ENCODE results near the gene USP40. TPM values are rescaled to one million over a fixed set of nuclear protein-coding genes. Genes with fewer than 3 reads are reported as not detected.

Gene USP40
- total and polyA plus RNA-seq, 4 experiments from 2014 or later = 4.4 to 21.6 (median 11.7) TPM

- no peaks in the 10 kb centered on the region for H3K36me3 ChIP-seq (ENCODE audit: insufficient read depth, low read length)
- CTCF ChIA-PET (ENCODE audit: partially characterized antibody) = no interaction called here
- peaks cover 26 to 68% of the 10 kb centered on the region in 2 donors for H3K36me3 Mint-ChIP-seq
- H3K4me1 ChIP-seq (ENCODE audit: insufficient read depth, low read length) = no peaks in the 10 kb centered on the region
- H3K27ac ChIP-seq (ENCODE audit: low read depth, low read length) = no peak overlapping the region
- no peaks in the 10 kb centered on the region for H3K9me3 ChIP-seq (ENCODE audit: control insufficient read depth in 1 of 2, low read length in 2 of 2)
- POLR2A ChIA-PET (ENCODE audit: partially characterized antibody) = no interaction called here
- H3K27me3 Mint-ChIP-seq = no peaks in the 10 kb centered on the region
- no peaks in the 10 kb centered on the region for H3K4me1 Mint-ChIP-seq
- no peaks in the 10 kb centered on the region for H3K27me3 ChIP-seq (ENCODE audit: insufficient read depth, low read length)
- no peaks in the 10 kb centered on the region for H3K9me3 Mint-ChIP-seq
- intact Hi-C loops (cut with micrococcal nuclease) = no loop called here
- H3K27ac Mint-ChIP-seq = no peak overlapping the region
- no peak overlapping the region for H3K4me3 Mint-ChIP-seq
- H3K4me3 ChIP-seq (ENCODE audit: low read length in 2 of 2) = no peak overlapping the region
- no peak for DNase-seq
These were observed 78.7 kb downstream of the USP40 start for GRCh38 chr2:233487748-233488345.

GRCh38 chr2:233486778-233487552, 79.6 kb downstream of the USP40 start:
- CTCF ChIA-PET (ENCODE audit: partially characterized antibody) = no interaction called here
- Histone ChIP-seq H3K27me3 (ENCODE audit: insufficient read depth, low read length) (no peaks in the 10 kb centered on the region), H3K4me3 (ENCODE audit: low read length in 2 of 2) (no peak overlapping the region), H3K4me1 (ENCODE audit: insufficient read depth, low read length) (no peaks in the 10 kb centered on the region), H3K9me3 (ENCODE audit: control insufficient read depth in 1 of 2, low read length in 2 of 2) (no peaks in the 10 kb centered on the region), H3K27ac (ENCODE audit: low read depth, low read length) (no peak overlapping the region), H3K36me3 (ENCODE audit: insufficient read depth, low read length) (no peaks in the 10 kb centered on the region)
- H3K27me3 Mint-ChIP-seq = no peaks in the 10 kb centered on the region
- no peak for DNase-seq
- intact Hi-C loops (cut with micrococcal nuclease) = no loop called here
- H3K27ac Mint-ChIP-seq = no peak overlapping the region
- no peaks in the 10 kb centered on the region for H3K4me1 Mint-ChIP-seq
- no peak overlapping the region for H3K4me3 Mint-ChIP-seq
- no peaks in the 10 kb centered on the region for H3K9me3 Mint-ChIP-seq
- POLR2A ChIA-PET (ENCODE audit: partially characterized antibody) = no interaction called here
- H3K36me3 Mint-ChIP-seq = peaks cover 23 to 67% of the 10 kb centered on the region in 2 donors

GRCh38 chr2:233486357-233486756, 80.2 kb downstream of the USP40 start:
- H3K36me3 Mint-ChIP-seq = peaks cover 19 to 65% of the 10 kb centered on the region in 2 donors
- Histone ChIP-seq H3K36me3 (ENCODE audit: insufficient read depth, low read length) (no peaks in the 10 kb centered on the region), H3K27me3 (ENCODE audit: insufficient read depth, low read length) (no peaks in the 10 kb centered on the region), H3K27ac (ENCODE audit: low read depth, low read length) (no peak overlapping the region), H3K4me1 (ENCODE audit: insufficient read depth, low read length) (no peaks in the 10 kb centered on the region), H3K4me3 (ENCODE audit: low read length in 2 of 2) (no peak overlapping the region), H3K9me3 (ENCODE audit: control insufficient read depth in 1 of 2, low read length in 2 of 2) (no peaks in the 10 kb centered on the region)
- ChIA-PET CTCF (ENCODE audit: partially characterized antibody) (no interaction called here), POLR2A (ENCODE audit: partially characterized antibody) (no interaction called here)
- intact Hi-C loops (cut with micrococcal nuclease) = no loop called here
- H3K27ac Mint-ChIP-seq = peak overlapping the region in 1 of 7 donors; percentile 73
- H3K9me3 Mint-ChIP-seq = no peaks in the 10 kb centered on the region
- no peaks in the 10 kb centered on the region for H3K4me1 Mint-ChIP-seq
- H3K27me3 Mint-ChIP-seq = no peaks in the 10 kb centered on the region
- H3K4me3 Mint-ChIP-seq = no peak overlapping the region
- DNase-seq = no peak

- H3K36me3 Mint-ChIP-seq = peaks cover 14 to 64% of the 10 kb centered on the region in 2 donors
- H3K27me3 Mint-ChIP-seq = no peaks in the 10 kb centered on the region
- peak overlapping the region in 1 of 7 donors; percentile 43 for H3K27ac Mint-ChIP-seq
- DNase-seq = no peak
- H3K4me3 ChIP-seq (ENCODE audit: low read length in 2 of 2) = no peak overlapping the region
- ChIA-PET POLR2A (ENCODE audit: partially characterized antibody) (no interaction called here), CTCF (ENCODE audit: partially characterized antibody) (no interaction called here)
- no peaks in the 10 kb centered on the region for H3K27me3 ChIP-seq (ENCODE audit: insufficient read depth, low read length)
- no peaks in the 10 kb centered on the region for H3K36me3 ChIP-seq (ENCODE audit: insufficient read depth, low read length)
- no peak overlapping the region for H3K27ac ChIP-seq (ENCODE audit: low read depth, low read length)
- no peaks in the 10 kb centered on the region for H3K9me3 Mint-ChIP-seq
- H3K4me1 Mint-ChIP-seq = no peaks in the 10 kb centered on the region
- no peaks in the 10 kb centered on the region for H3K9me3 ChIP-seq (ENCODE audit: control insufficient read depth in 1 of 2, low read length in 2 of 2)
- no peak overlapping the region for H3K4me3 Mint-ChIP-seq
- intact Hi-C loops (cut with micrococcal nuclease) = no loop called here
- H3K4me1 ChIP-seq (ENCODE audit: insufficient read depth, low read length) = no peaks in the 10 kb centered on the region
These were observed 80.9 kb downstream of the USP40 start for GRCh38 chr2:233485726-233486125.

GRCh38 chr2:233482616-233483015, 84.0 kb downstream of the USP40 start:
- no peaks in the 10 kb centered on the region for H3K4me1 Mint-ChIP-seq
- DNase-seq = no peak
- H3K9me3 ChIP-seq (ENCODE audit: control insufficient read depth in 1 of 2, low read length in 2 of 2) = no peaks in the 10 kb centered on the region
- intact Hi-C loops (cut with micrococcal nuclease) = no loop called here
- ChIA-PET POLR2A (ENCODE audit: partially characterized antibody) (interaction anchor here (0.7 kb wide), 1 partner anchor 1054 kb away, joined by 3 read pairs; no protein-coding TSS in a partner anchor), CTCF (ENCODE audit: partially characterized antibody) (no interaction called here)
- no peaks in the 10 kb centered on the region for H3K36me3 ChIP-seq (ENCODE audit: insufficient read depth, low read length)
- peak overlapping the region in 1 of 7 donors; percentile 57 for H3K27ac Mint-ChIP-seq
- H3K9me3 Mint-ChIP-seq = no peaks in the 10 kb centered on the region
- H3K27me3 Mint-ChIP-seq = no peaks in the 10 kb centered on the region
- peaks cover 6 to 43% of the 10 kb centered on the region in 2 donors for H3K36me3 Mint-ChIP-seq
- no peak overlapping the region for H3K4me3 Mint-ChIP-seq
- H3K4me3 ChIP-seq (ENCODE audit: low read length in 2 of 2) = no peak overlapping the region
- no peaks in the 10 kb centered on the region for H3K27me3 ChIP-seq (ENCODE audit: insufficient read depth, low read length)
- H3K4me1 ChIP-seq (ENCODE audit: insufficient read depth, low read length) = no peaks in the 10 kb centered on the region
- H3K27ac ChIP-seq (ENCODE audit: low read depth, low read length) = no peak overlapping the region

GRCh38 chr2:233481368-233482142, 85.0 kb downstream of the USP40 start:
- DNase-seq = no peak
- no peaks in the 10 kb centered on the region for H3K27me3 ChIP-seq (ENCODE audit: insufficient read depth, low read length)
- Mint-ChIP-seq H3K4me1 (no peaks in the 10 kb centered on the region), H3K27me3 (no peaks in the 10 kb centered on the region), H3K36me3 (peaks cover 6 to 41% of the 10 kb centered on the region in 2 donors), H3K27ac (peak overlapping the region in 3 of 7 donors; percentile 41 to 61 (median 45)), H3K9me3 (no peaks in the 10 kb centered on the region), H3K4me3 (no peak overlapping the region)
- no peak overlapping the region for H3K4me3 ChIP-seq (ENCODE audit: low read length in 2 of 2)
- H3K36me3 ChIP-seq (ENCODE audit: insufficient read depth, low read length) = no peaks in the 10 kb centered on the region
- H3K9me3 ChIP-seq (ENCODE audit: control insufficient read depth in 1 of 2, low read length in 2 of 2) = no peaks in the 10 kb centered on the region
- POLR2A ChIA-PET (ENCODE audit: partially characterized antibody) = no interaction called here
- H3K27ac ChIP-seq (ENCODE audit: low read depth, low read length) = no peak overlapping the region
- H3K4me1 ChIP-seq (ENCODE audit: insufficient read depth, low read length) = no peaks in the 10 kb centered on the region
- CTCF ChIA-PET (ENCODE audit: partially characterized antibody) = no interaction called here
- intact Hi-C loops (cut with micrococcal nuclease) = no loop called here

GRCh38 chr2:233480490-233481202, 85.9 kb downstream of the USP40 start:
- Histone ChIP-seq H3K9me3 (ENCODE audit: control insufficient read depth in 1 of 2, low read length in 2 of 2) (no peaks in the 10 kb centered on the region), H3K27ac (ENCODE audit: low read depth, low read length) (no peak overlapping the region), H3K4me1 (ENCODE audit: insufficient read depth, low read length) (no peaks in the 10 kb centered on the region), H3K36me3 (ENCODE audit: insufficient read depth, low read length) (no peaks in the 10 kb centered on the region), H3K27me3 (ENCODE audit: insufficient read depth, low read length) (no peaks in the 10 kb centered on the region), H3K4me3 (ENCODE audit: low read length in 2 of 2) (no peak overlapping the region)
- intact Hi-C loops (cut with micrococcal nuclease) = no loop called here
- POLR2A ChIA-PET (ENCODE audit: partially characterized antibody) = no interaction called here
- no peak for DNase-seq
- no peaks in the 10 kb centered on the region for H3K9me3 Mint-ChIP-seq
- H3K27me3 Mint-ChIP-seq = no peaks in the 10 kb centered on the region
- CTCF ChIA-PET (ENCODE audit: partially characterized antibody) = no interaction called here
- H3K4me3 Mint-ChIP-seq = no peak overlapping the region
- H3K4me1 Mint-ChIP-seq = no peaks in the 10 kb centered on the region
- peak overlapping the region in 1 of 7 donors; percentile 41 for H3K27ac Mint-ChIP-seq
- H3K36me3 Mint-ChIP-seq = peaks cover 6 to 38% of the 10 kb centered on the region in 2 donors
